Endothelial cell of umbilical vein (primary cell): Measurements from ENCODE around the gene COPB1. TPM values are rescaled to one million over a fixed set of nuclear protein-coding genes. Genes with fewer than 3 reads are reported as not detected.

Experiments
- BruUV-seq: library from RNA; stranded (reverse); fragments of 400-500 nt; replicated peaks from 2 replicates; lab custom pipeline; 2021; lab: Mats Ljungman, UMichigan
- CTCF ChIA-PET: fragments of 300-600, 350-600 bp; sonication (Branson Sonifier 250); formaldehyde crosslinking; loops from one replicate; lab custom pipeline; 2021; ENCODE audit warnings: antibody characterized with exemption, inconsistent platforms; lab: Charles Lee
- POLR2A ChIA-PET: fragments of 300-600, 350-600 bp; sonication (Branson Sonifier 250); formaldehyde crosslinking; loops from one replicate; lab custom pipeline; 2021; ENCODE audit warnings: antibody characterized with exemption, inconsistent platforms; lab: Charles Lee
- DNase-seq: peaks from one replicate; pipeline ENCODE4 v3.0.0-alpha.2; 2011; ENCODE audit warnings: low read depth, low spot score
- FAIRE-seq: peaks from 2 replicates; lab custom pipeline; 2011; peaks lifted over from hg19 to GRCh38; lab: Jason Lieb, UNC
- H2AFZ ChIP-seq: 2 replicates; pipeline ENCODE4 v1.6.0; 2012; ENCODE audit warnings: low read depth, low read length, control low read depth, inconsistent platforms
- H3K27ac ChIP-seq: 2 replicates; pipeline ENCODE4 v1.5.1; 2011; ENCODE audit warnings: low read depth, mild to moderate bottlenecking, control low read depth, low read length, moderate library complexity; ENCODE audit not compliant: insufficient read depth
- H3K27me3 ChIP-seq, 2 experiments: 2 replicates each; pipeline versions ENCODE4 v1.6.0 to v1.6.1; 2011; ENCODE audit warnings: low read length in 2 of 2, mixed read lengths in 1 of 2; ENCODE audit not compliant: control insufficient read depth in 2 of 2, insufficient read depth in 2 of 2
- H3K36me3 ChIP-seq, 2 experiments: 2 replicates in 1 of 2; 3 replicates in 1 of 2; pipeline ENCODE4 v1.5.1; 2011; ENCODE audit warnings: low read length in 2 of 2, mild to moderate bottlenecking in 1 of 2, moderate library complexity in 1 of 2; ENCODE audit not compliant: control insufficient read depth in 2 of 2, insufficient read depth in 2 of 2; ENCODE audit errors: extremely low read depth in 1 of 2
- H3K4me1 ChIP-seq: 3 replicates; pipeline ENCODE4 v1.5.1; 2011; ENCODE audit warnings: mild to moderate bottlenecking, low read length; ENCODE audit not compliant: control insufficient read depth, insufficient read depth; ENCODE audit errors: extremely low read depth
- H3K4me2 ChIP-seq: 2 replicates; pipeline ENCODE4 v1.6.1; 2011; ENCODE audit warnings: low read length, control low read depth, mixed read lengths; ENCODE audit not compliant: insufficient read depth
- H3K4me3 ChIP-seq, 3 experiments: fragments of 200-600 bp in 1 of 3; sonication (generic), shearing (Covaris generic) in 1 of 3; replicated peaks in 1 of 3; 2 replicates each; pipeline ENCODE4 v1.5.1; 2011 to 2016; ENCODE audit warnings: control low read depth in 3 of 3, low read length in 3 of 3, mild to moderate bottlenecking in 2 of 3, inconsistent platforms in 1 of 3, low read depth in 1 of 3, moderate library complexity in 1 of 3; ENCODE audit not compliant: insufficient read depth in 1 of 3
- H3K79me2 ChIP-seq: 2 replicates; pipeline ENCODE4 v1.6.0; 2012; ENCODE audit warnings: low read length, inconsistent platforms; ENCODE audit not compliant: control insufficient read depth, insufficient read depth
- H3K9ac ChIP-seq: replicated peaks from 2 replicates; pipeline ENCODE3; 2011; ENCODE audit warnings: low read length, control low read depth; ENCODE audit not compliant: insufficient read depth; ENCODE audit errors: extremely low read depth
- H3K9me1 ChIP-seq: replicated peaks from 3 replicates; pipeline ENCODE4 v1.6.0; 2011; ENCODE audit warnings: mild to moderate bottlenecking, low read length; ENCODE audit not compliant: control insufficient read depth, insufficient read depth; ENCODE audit errors: extremely low read depth
- H3K9me3 ChIP-seq: replicated peaks from 2 replicates; pipeline ENCODE4 v1.5.1; 2012; ENCODE audit warnings: low read length, inconsistent platforms; ENCODE audit not compliant: control insufficient read depth, insufficient read depth
- H4K20me1 ChIP-seq: replicated peaks from 2 replicates; pipeline ENCODE3; 2011; ENCODE audit warnings: mild to moderate bottlenecking, low read length; ENCODE audit not compliant: control insufficient read depth, insufficient read depth; ENCODE audit errors: extremely low read depth
- EZH2 ChIP-seq: IDR thresholded peaks from 2 replicates; pipeline ENCODE4 v1.6.1; 2012; ENCODE audit warnings: borderline replicate concordance, low read depth, mild to moderate bottlenecking, moderate library complexity, low read length, inconsistent platforms; ENCODE audit not compliant: severe bottlenecking
- FOS ChIP-seq: IDR thresholded peaks from 2 replicates; pipeline ENCODE4 v1.6.1; 2011; ENCODE audit warnings: mild to moderate bottlenecking, low read length, moderate library complexity, borderline replicate concordance; ENCODE audit not compliant: insufficient read depth
- GATA2 ChIP-seq: IDR thresholded peaks from 2 replicates; pipeline ENCODE4 v1.7.0; 2011; ENCODE audit warnings: low read depth, mild to moderate bottlenecking, moderate library complexity, mixed read lengths, low read length; ENCODE audit not compliant: insufficient read length, insufficient read depth
- JUN ChIP-seq: IDR thresholded peaks from 2 replicates; pipeline ENCODE4 v1.6.1; 2011; ENCODE audit warnings: borderline replicate concordance, low read depth; ENCODE audit not compliant: insufficient read length, insufficient read depth
- MYC ChIP-seq: IDR thresholded peaks from one replicate; pipeline ENCODE4 v1.6.1; 2011; ENCODE audit warnings: mild to moderate bottlenecking, low read depth, low read length
- POLR2A ChIP-seq: IDR thresholded peaks from 2 replicates; pipeline ENCODE4 v1.6.1; 2012; ENCODE audit warnings: low read depth, mild to moderate bottlenecking, control low read depth, low read length
- POLR2AphosphoS5 ChIP-seq: IDR thresholded peaks from 2 replicates; pipeline ENCODE4 v1.6.1; 2012; ENCODE audit warnings: low read depth, mild to moderate bottlenecking, control low read depth, low read length, moderate library complexity; ENCODE audit not compliant: insufficient read depth
- dilution Hi-C: fragments of 300-500 bp; cut with MboI; formaldehyde crosslinking; loops from one replicate; pipeline ENCODE4 v1.15.0; 2019; ENCODE audit warnings: low sequenced_read_pairs; ENCODE audit not compliant: extremely low pct_ligation_motif_present
- intact Hi-C: fragments of 100-400 bp; cut with micrococcal nuclease; formaldehyde crosslinking; loops from one replicate; pipeline ENCODE4 v1.10.0; 2022
- polyA plus RNA-seq, 4 experiments: library from polyadenylated mRNA; depleted of rRNA in 3 of 4; stranded (reverse) in 3 of 4; unstranded in 1 of 4; fragments of >200 nt; gene quantifications; 2 replicates each; pipeline versions ENCODE4 v1.2.1 to v1.2.3, GENCODE V29; 2011 to 2012; ENCODE audit warnings: missing spikeins in 1 of 4
- total RNA-seq: library from RNA; stranded (reverse); gene quantifications from 2 replicates; pipeline ENCODE4 v1.2.3, GENCODE V29; 2021
- TF ChIP-seq, protein P1 (sequence below): IDR thresholded peaks from 2 replicates; pipeline ENCODE4 v1.6.1; 2011; ENCODE audit not compliant: insufficient read depth, insufficient read length
- TF ChIP-seq, protein P2 (sequence below), 2 donors: IDR thresholded peaks; 1 replicate in 1 of 2; 2 replicates in 1 of 2; pipeline ENCODE4 v1.5.1; 2011; ENCODE audit warnings: low read length in 2 of 2, mild to moderate bottlenecking in 2 of 2, moderate library complexity in 2 of 2, control low read depth in 1 of 2, inconsistent platforms in 1 of 2, low read depth in 1 of 2; ENCODE audit not compliant: insufficient read depth in 1 of 2; ENCODE audit errors: extremely low read depth in 1 of 2

Gene COPB1
- total and polyA plus RNA-seq, 2 donors (not counting 3 experiments of a cell fraction or from before 2014, with no cell fraction given) = 61.1 to 145 TPM

DNA sequence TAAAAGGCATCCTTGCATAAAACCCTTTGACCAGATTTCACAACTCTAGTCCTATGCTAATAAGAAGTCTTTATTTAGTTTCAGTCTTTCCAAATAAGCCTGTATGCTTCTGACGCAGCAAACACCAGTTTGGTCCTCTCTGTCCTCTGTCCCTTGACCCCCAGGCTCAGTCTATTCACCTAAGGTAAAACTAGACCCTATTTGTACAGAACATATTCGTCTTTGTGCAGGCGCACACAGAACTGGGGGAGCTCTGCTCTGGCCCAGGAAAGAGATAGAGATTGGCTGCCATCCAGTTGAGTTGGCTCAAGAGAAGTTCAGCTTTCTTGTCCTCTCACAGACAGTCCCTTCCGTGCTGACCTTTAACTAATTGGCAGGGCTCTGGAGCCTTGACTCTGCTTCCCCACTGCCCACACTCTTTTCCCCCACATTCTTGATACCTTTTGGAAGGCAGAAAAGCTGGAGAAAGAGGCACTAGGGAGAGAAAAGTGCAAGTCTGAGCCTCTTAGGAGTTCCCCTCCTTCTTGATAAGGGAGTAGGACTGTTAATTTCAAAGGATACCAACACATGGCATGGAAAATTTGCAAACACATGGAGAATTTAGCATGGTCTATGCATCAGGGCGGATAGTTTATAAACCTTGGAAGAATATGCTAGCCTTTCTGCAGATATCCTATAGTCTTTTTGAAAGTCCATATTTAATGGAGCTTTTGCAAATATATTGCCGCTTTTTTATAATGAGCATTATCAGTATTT lies 41.8 kb upstream of the COPB1 start:
- no peaks in the 10 kb centered on the region for H3K9me1 ChIP-seq
- H2AFZ ChIP-seq = no peak overlapping the region
- TF ChIP-seq GATA2 (no peak), POLR2AphosphoS5 (no peak), JUN (no peak), EZH2 (no peak), FOS (no peak), MYC (no peak), POLR2A (no peak)
- TF ChIP-seq, protein P1, sequence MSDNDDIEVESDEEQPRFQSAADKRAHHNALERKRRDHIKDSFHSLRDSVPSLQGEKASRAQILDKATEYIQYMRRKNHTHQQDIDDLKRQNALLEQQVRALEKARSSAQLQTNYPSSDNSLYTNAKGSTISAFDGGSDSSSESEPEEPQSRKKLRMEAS = no peak
- TF ChIP-seq, protein P2, sequence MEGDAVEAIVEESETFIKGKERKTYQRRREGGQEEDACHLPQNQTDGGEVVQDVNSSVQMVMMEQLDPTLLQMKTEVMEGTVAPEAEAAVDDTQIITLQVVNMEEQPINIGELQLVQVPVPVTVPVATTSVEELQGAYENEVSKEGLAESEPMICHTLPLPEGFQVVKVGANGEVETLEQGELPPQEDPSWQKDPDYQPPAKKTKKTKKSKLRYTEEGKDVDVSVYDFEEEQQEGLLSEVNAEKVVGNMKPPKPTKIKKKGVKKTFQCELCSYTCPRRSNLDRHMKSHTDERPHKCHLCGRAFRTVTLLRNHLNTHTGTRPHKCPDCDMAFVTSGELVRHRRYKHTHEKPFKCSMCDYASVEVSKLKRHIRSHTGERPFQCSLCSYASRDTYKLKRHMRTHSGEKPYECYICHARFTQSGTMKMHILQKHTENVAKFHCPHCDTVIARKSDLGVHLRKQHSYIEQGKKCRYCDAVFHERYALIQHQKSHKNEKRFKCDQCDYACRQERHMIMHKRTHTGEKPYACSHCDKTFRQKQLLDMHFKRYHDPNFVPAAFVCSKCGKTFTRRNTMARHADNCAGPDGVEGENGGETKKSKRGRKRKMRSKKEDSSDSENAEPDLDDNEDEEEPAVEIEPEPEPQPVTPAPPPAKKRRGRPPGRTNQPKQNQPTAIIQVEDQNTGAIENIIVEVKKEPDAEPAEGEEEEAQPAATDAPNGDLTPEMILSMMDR (IDR thresholded peaks at IDR 0.05; ENCODE audit: extremely low read depth in 1 of 2, insufficient read depth in 1 of 2, low read depth in 1 of 2, low read length in 2 of 2) = no peak
- ChIA-PET CTCF (interaction anchor here (1.0 to 2.3 kb wide), 5 partner anchors 9 to 465 kb away, joined by 3 to 10 read pairs (median 4); no protein-coding TSS in a partner anchor), POLR2A (no interaction called here)
- H3K4me2 ChIP-seq = no peak overlapping the region
- H3K27ac ChIP-seq = no peak overlapping the region
- intact Hi-C loops = no loop called here
- H3K27me3 ChIP-seq = peaks cover 9 to 15% of the 10 kb centered on the region in 2 experiments
- H3K79me2 ChIP-seq = no peaks in the 10 kb centered on the region
- no peaks in the 10 kb centered on the region for H3K36me3 ChIP-seq
- no peaks in the 10 kb centered on the region for H3K4me1 ChIP-seq
- dilution Hi-C loops = no loop called here
- no peaks in the 10 kb centered on the region for H4K20me1 ChIP-seq
- no peak overlapping the region for H3K9ac ChIP-seq
- no peaks in the 10 kb centered on the region for H3K9me3 ChIP-seq
- no TSS peak for BruUV-seq
- DNase-seq (no peak), FAIRE-seq (no peak)
- H3K4me3 ChIP-seq = no peak overlapping the region
